Measurements from ENCODE around the gene ZNF865.

- TF ChIP-seq CTCF (IDR thresholded peaks at IDR 0.05), result no peak
- TF ChIP-seq POLR2A (IDR thresholded peaks at IDR 0.05), result no peak
Observed at GRCh38 chr19:55656552-55656951, 51.1 kb downstream of the ZNF865 start.

Measured in adrenal gland (tissue), 5 donors.